ENCODE data around the gene EPHB2.

The EPHB2 gene

GRCh38 chr1:22673486-22674409 lies 36.9 kb upstream of the EPHB2 start:
- ChIA-PET CTCF (interaction anchor here (0.7 to 5.7 kb wide), 22 partner anchors 10 to 293 kb away, joined by 3 to 29 read pairs (median 4); no protein-coding TSS in a partner anchor), POLR2A (no interaction called here)
- Histone ChIP-seq H3K4me3 (ENCODE audit: low read depth, low read length) (no peak overlapping the region), H3K36me3 (ENCODE audit: control insufficient read depth in 2 of 2, insufficient read depth in 1 of 2, low read length in 2 of 2) (no peaks in the 10 kb centered on the region), H3K27ac (ENCODE audit: extremely low read depth, low read depth, low read length) (no peak overlapping the region), H3K4me1 (ENCODE audit: control insufficient read depth, insufficient read depth, low read length) (no peaks in the 10 kb centered on the region), H3K9me3 (ENCODE audit: control insufficient read depth, insufficient read depth, low read depth, low read length) (no peaks in the 10 kb centered on the region)
- TF ChIP-seq GLIS1 (tag by site-specific recombination; IDR thresholded peaks at IDR 0.05) = peak; percentile 23; the same call in 1 of the 2 replicates
- TF ChIP-seq ZNF626 (tag by site-specific recombination; IDR thresholded peaks at IDR 0.05) = no peak
- TF ChIP-seq ZNF391 (tag by site-specific recombination; IDR thresholded peaks at IDR 0.05; ENCODE audit: borderline replicate concordance, low read depth) = peak; percentile 98
- peak; percentile 60 for TF ChIP-seq ZNF654 (tag by site-specific recombination; IDR thresholded peaks at IDR 0.05; ENCODE audit: low read depth)
- no peak for TF ChIP-seq ZNF555 (tag by site-specific recombination; conservative IDR thresholded peaks at IDR 0.05)
- TF ChIP-seq ZNF155 (tag by site-specific recombination; IDR thresholded peaks at IDR 0.05) = no peak
- peak; percentile 58; the same call in 1 of the 2 replicates for TF ChIP-seq KLF1 (tag by site-specific recombination; IDR thresholded peaks at IDR 0.05)
- no peak for TF ChIP-seq TSHZ1 (tag by site-specific recombination; IDR thresholded peaks at IDR 0.05; ENCODE audit: borderline replicate concordance)
- peak; percentile 56; the same call in 1 of the 2 replicates for TF ChIP-seq GLIS2 (tag by site-specific recombination; IDR thresholded peaks at IDR 0.05)
- TF ChIP-seq ZBTB8A (tag by site-specific recombination; IDR thresholded peaks at IDR 0.05) = peak; percentile 31
- no peak for TF ChIP-seq PBX3 (CRISPR knock-in tag; IDR thresholded peaks at IDR 0.05)
- TF ChIP-seq ZBTB6 (tag by site-specific recombination; IDR thresholded peaks at IDR 0.05) = no peak
- peak; percentile 93 for TF ChIP-seq ZNF341 (tag by site-specific recombination; IDR thresholded peaks at IDR 0.05; ENCODE audit: low read depth)
- no peak for TF ChIP-seq ZNF548 (tag by site-specific recombination; IDR thresholded peaks at IDR 0.05)
- no peak for TF ChIP-seq ZBTB1 (tag by site-specific recombination; IDR thresholded peaks at IDR 0.05)

GRCh38 chr1:22674410-22674749 lies 36.3 kb upstream of the EPHB2 start:
- CTCF ChIA-PET = interaction anchor here (0.6 to 5.7 kb wide), 25 partner anchors 8 to 292 kb away, joined by 3 to 29 read pairs (median 4); no protein-coding TSS in a partner anchor
- Histone ChIP-seq H3K4me3 (ENCODE audit: low read depth, low read length) (no peak overlapping the region), H3K4me1 (ENCODE audit: control insufficient read depth, insufficient read depth, low read length) (no peaks in the 10 kb centered on the region), H3K27ac (ENCODE audit: extremely low read depth, low read depth, low read length) (no peak overlapping the region), H3K36me3 (ENCODE audit: control insufficient read depth in 2 of 2, insufficient read depth in 1 of 2, low read length in 2 of 2) (no peaks in the 10 kb centered on the region), H3K9me3 (ENCODE audit: control insufficient read depth, insufficient read depth, low read depth, low read length) (no peaks in the 10 kb centered on the region)
- POLR2A ChIA-PET = interaction anchor here (0.6 kb wide), 1 partner anchor 89 kb away, joined by 3 read pairs; no protein-coding TSS in a partner anchor
- TF ChIP-seq GLIS1 (tag by site-specific recombination; IDR thresholded peaks at IDR 0.05) (no peak), ZNF350 (tag by site-specific recombination; IDR thresholded peaks at IDR 0.05) (no peak), ZFHX2 (tag by site-specific recombination; conservative IDR thresholded peaks at IDR 0.05) (no peak), ZNF645 (tag by site-specific recombination; IDR thresholded peaks at IDR 0.05) (no peak), ZNF510 (tag by site-specific recombination; IDR thresholded peaks at IDR 0.05; ENCODE audit: insufficient replicate concordance) (no peak), ZBTB11 (tag by site-specific recombination; conservative IDR thresholded peaks at IDR 0.05; ENCODE audit: low read depth) (no peak), ZNF626 (tag by site-specific recombination; IDR thresholded peaks at IDR 0.05) (no peak), ZNF239 (tag by site-specific recombination; IDR thresholded peaks at IDR 0.05) (no peak), GLIS2 (tag by site-specific recombination; IDR thresholded peaks at IDR 0.05) (no peak), ZNF529 (tag by site-specific recombination; IDR thresholded peaks at IDR 0.05; ENCODE audit: insufficient replicate concordance) (no peak), ZNF112 (tag by site-specific recombination; IDR thresholded peaks at IDR 0.05) (no peak)

Measured in HEK293 (cell line).